Uterus (tissue), 2 donors: ENCODE data around the gene FNIP1.

Source experiments
- POLR2A ChIP-seq, 2 donors: fragments of 450-650 bp; IDR thresholded peaks; one replicate each; pipeline ENCODE4 v1.6.1; 2016; ENCODE audit warnings: antibody characterized with exemption in 2 of 2, mild to moderate bottlenecking in 1 of 2, moderate library complexity in 1 of 2
- TF ChIP-seq, protein P1 (sequence below), 4 experiments: fragments of 200-600 bp in 2 of 4; fragments of 450-650 bp in 2 of 4; sonication (generic) in 2 of 4; IDR thresholded peaks; one replicate each; pipeline ENCODE4 v1.5.1; 2016 to 2019; ENCODE audit warnings: antibody characterized with exemption in 4 of 4, mild to moderate bottlenecking in 2 of 4, moderate library complexity in 1 of 4

GRCh38 chr5:131845828-131846227 lies 49.0 kb upstream of the FNIP1 start:
- TF ChIP-seq, protein P1, sequence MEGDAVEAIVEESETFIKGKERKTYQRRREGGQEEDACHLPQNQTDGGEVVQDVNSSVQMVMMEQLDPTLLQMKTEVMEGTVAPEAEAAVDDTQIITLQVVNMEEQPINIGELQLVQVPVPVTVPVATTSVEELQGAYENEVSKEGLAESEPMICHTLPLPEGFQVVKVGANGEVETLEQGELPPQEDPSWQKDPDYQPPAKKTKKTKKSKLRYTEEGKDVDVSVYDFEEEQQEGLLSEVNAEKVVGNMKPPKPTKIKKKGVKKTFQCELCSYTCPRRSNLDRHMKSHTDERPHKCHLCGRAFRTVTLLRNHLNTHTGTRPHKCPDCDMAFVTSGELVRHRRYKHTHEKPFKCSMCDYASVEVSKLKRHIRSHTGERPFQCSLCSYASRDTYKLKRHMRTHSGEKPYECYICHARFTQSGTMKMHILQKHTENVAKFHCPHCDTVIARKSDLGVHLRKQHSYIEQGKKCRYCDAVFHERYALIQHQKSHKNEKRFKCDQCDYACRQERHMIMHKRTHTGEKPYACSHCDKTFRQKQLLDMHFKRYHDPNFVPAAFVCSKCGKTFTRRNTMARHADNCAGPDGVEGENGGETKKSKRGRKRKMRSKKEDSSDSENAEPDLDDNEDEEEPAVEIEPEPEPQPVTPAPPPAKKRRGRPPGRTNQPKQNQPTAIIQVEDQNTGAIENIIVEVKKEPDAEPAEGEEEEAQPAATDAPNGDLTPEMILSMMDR (IDR thresholded peaks at IDR 0.05) = no peak
- TF ChIP-seq POLR2A (IDR thresholded peaks at IDR 0.05) = no peak
